ENCODE results near the gene PDCD6IP.
"Not testable (repeated sequence)": the region's sequence is repeated elsewhere in the genome, so short reads cannot be mapped to it uniquely, and the experiment has no call there.

PDCD6IP gene, protein sequence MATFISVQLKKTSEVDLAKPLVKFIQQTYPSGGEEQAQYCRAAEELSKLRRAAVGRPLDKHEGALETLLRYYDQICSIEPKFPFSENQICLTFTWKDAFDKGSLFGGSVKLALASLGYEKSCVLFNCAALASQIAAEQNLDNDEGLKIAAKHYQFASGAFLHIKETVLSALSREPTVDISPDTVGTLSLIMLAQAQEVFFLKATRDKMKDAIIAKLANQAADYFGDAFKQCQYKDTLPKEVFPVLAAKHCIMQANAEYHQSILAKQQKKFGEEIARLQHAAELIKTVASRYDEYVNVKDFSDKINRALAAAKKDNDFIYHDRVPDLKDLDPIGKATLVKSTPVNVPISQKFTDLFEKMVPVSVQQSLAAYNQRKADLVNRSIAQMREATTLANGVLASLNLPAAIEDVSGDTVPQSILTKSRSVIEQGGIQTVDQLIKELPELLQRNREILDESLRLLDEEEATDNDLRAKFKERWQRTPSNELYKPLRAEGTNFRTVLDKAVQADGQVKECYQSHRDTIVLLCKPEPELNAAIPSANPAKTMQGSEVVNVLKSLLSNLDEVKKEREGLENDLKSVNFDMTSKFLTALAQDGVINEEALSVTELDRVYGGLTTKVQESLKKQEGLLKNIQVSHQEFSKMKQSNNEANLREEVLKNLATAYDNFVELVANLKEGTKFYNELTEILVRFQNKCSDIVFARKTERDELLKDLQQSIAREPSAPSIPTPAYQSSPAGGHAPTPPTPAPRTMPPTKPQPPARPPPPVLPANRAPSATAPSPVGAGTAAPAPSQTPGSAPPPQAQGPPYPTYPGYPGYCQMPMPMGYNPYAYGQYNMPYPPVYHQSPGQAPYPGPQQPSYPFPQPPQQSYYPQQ
- 84.3 to 137 (median 117) reads per million in 4 donors for total RNA-seq

DNA sequence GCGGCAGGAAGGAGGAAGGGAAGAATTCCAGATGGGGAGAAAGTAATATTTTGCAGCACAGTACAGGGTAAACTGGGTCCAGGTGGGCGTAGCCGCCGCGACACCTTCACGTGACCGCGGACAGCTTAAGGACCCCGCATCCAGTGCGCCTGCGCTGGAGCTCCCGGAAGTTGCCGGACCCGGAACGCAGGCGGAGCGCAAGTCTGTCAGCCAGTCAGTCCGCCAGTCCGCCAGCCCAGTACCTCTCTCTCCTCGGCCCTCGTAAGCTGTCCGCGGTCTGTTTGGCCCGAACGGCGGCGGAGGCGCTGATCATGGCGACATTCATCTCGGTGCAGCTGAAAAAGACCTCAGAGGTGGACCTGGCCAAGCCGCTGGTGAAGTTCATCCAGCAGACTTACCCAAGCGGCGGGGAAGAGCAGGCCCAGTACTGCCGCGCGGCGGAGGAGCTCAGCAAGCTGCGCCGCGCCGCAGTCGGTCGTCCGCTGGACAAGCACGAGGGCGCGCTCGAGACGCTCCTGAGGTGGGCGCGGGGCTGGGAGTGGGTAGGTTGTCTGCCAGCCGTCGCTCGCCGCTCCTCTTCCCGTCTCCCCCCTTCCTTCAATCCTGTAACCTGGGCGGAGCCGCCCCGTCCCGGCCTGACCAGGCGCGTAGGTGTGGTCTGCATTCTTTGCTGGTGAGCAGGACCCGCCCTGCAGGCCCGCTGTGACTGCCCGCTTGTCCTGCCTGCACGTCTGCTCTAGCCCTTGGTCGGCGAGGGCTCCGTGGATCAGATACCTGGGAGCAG, at the start of gene PDCD6IP:
Gene PDCD6IP, plus strand, starts transcription at position 213 of the 784 bp plus-strand sequence. Its CDS starts 99 bp downstream, at position 312.
- DNase-seq: peak; percentile 77 to 93 (median 83)

DNA sequence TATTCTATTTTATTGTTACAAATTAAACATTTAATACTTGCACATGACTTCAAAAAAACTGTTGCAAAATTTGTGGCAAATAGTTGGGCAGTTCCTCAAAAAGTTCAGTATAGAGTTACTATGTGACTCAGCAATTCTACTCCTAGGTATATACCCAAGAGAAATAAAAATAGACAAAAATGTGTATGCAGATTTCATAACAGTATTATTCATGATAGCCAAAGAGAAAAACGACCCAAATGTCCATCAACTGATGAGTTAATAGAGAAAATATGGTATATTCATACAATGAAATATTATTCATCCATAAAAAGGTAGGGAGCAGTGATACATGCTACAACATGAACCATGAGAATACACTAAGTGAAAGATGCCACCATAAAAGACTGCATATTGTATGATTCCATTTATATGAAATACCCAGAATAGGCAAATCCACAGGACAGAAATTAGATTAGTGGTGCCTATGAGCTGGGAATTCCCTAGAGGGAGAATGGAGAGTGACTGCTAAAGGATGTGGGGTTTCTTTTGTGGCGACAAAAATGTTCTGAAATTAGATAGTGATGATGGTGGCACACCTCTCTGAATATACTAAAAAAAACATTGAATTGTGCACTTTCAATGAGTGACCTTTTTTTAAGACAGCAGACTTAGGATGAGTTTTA, 48.8 kb upstream of the PDCD6IP start:
- no peak for DNase-seq

DNA sequence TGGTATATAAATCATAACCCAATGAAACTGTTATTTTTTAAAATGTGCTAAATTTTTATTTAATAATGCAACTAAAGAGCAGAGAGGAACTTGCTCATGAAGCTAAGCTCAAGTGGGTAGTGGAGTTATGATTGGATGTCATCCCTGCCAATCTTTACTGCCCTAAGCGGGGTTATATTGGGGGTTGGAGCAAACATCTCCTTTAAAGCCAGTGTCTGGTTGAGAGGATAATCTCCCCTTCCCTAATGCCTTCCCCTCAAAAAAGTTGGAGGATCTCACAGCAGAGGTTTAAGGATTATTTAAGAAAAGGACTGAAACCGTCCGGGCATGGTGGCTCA, 48.2 kb upstream of the PDCD6IP start:
- DNase-seq: no peak

DNA sequence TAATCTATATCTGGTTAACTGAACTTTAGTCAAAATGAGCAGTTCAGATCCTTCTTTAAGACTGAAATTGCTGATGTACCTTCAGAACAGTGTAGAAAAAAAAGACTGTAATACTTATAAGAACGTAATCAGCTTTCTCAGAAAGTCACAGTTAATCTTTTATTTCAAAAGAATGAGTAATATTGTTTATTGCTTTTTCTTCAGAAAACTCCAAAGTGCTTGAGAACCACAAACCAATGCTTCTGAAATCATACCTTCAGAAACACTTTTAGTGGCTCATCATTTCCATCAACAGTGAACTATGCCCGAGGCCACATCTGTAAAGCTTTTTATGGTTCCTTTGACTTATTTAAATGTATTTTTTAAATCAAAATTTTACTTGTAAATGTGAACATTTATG, 47.1 kb upstream of the PDCD6IP start:
- peak in 1 of 5 donors; percentile 20 for DNase-seq

DNA sequence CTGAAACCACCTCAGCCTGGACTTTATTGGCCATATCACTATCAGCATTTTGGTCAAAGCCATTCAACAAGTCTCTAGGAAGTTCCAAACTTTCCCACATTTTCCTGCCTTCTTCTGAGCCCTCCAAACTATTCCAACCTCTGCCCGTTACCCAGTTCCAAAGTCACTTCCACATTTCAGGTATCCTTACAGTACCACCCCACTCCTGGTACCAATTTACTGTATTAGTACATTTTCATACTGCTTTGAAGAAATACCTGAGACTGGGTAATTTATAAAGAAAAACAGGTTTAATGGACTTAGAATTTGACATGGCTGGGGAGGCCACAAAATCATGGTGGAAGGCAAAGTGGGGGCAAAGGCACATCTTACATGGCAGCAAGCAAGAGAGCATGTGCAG, 44.0 kb upstream of the PDCD6IP start:
- not testable (repeated sequence) for DNase-seq

DNA sequence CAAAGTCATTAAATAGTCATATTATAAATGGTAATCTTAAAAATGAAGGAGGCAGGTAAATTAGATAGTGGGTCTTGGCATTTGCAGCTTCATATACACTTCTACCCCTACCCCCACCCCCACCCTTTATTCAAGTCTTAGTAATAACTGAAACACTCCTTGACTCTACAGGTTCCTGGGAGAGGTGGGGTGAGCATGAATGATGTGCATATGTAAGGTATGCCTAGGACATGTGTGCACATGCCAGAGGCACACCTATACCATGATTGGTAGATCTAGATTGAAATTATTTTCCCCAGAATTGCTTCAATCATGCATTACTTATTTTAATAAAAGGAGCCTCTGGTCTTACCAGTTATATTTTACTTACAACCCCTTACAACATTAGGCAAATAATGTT, 40.1 kb upstream of the PDCD6IP start:
- no peak for DNase-seq

DNA sequence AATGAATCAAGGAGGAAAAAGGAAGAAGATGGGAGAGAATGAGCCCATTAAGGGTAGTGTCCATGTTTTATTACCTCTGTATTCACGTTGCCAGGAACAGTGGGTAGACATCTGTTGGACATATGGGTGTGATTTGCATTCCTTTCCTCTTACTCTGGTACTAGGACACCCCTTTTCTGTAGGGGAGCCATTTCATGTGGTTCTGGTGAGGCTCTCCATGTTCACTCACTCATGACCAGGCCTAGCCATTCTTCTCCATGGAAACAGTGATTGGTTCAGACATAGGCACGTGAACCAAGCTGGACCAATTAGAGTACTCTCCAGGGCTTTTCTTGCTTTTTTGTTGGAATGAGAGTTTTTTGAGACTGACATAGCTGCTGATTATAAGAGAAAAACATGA, 39.6 kb upstream of the PDCD6IP start:
- DNase-seq: no peak

DNA sequence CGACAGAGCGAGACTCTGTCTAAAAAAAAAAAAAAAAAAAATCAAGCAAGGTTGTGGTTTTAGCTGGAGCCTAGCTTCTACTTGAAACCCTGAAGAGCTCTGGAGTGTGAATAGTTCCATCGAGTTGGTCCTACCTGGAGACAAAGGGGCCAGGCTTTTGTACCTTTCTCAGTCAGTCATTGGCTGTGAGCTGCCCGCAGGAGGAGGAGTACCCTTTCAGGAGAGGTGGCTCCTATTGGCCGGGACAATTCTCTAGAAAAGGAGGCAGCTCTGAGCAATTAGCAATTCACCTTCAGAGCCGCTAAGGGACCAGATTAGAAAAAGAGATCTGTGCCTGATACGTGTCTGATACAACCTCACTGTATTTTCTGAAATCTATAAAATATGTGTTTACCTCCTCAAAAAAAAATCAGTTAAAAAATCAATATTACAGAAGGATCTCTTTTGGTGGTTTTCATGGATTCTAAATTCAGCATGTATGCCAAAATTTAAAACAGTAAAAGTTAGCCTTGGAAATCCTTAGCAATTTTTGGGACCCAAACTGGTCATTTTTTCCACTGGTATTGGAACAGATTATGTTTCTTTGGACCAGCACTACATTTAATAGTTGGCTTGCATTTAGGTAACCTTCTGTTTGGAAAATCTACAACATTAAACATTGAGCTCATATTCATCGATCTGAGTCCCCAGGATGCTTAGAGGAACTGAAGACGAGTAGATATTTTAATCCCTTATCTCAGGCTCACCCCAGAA, 29.7 kb upstream of the PDCD6IP start:
- no peak for DNase-seq

DNA sequence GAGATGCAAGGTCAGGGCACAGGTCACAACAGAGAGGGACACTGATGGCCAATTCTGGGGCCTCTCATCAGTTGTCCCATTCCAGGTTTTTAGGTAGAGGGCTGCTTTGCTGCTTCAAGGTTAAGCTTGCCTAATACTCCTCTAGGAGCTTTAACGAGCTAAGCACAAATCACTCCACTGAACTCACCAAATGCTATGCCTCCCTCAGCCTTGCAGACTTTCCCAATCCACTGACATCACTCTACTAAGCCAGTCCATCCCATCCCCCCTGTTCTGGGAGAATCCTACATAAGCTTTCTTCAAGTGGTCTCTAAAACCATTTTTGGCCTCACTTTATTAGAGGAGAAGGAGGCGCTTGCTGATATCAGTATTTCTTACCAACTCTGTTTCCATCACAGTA, 24.8 kb upstream of the PDCD6IP start:
- DNase-seq: no peak

DNA sequence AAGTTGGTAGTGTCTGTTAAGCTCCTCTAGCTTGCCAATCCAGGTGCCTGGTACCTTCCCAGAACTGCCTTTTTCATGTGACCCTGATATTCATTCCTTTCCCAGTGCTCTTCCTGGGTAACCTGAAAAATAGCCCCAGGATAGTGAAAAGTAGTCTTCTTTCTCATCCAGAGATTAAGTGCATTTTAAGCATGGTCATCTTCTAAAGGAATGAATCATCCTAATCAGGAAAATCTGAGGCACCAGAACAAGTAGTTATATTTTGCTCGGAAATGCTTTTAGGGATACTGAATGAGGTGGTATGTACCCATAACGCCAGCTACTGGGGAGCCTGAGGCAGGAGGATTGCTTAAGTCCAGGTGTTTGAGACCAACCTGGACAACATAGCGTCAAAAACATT, 23.1 kb upstream of the PDCD6IP start:
- no peak for DNase-seq

DNA sequence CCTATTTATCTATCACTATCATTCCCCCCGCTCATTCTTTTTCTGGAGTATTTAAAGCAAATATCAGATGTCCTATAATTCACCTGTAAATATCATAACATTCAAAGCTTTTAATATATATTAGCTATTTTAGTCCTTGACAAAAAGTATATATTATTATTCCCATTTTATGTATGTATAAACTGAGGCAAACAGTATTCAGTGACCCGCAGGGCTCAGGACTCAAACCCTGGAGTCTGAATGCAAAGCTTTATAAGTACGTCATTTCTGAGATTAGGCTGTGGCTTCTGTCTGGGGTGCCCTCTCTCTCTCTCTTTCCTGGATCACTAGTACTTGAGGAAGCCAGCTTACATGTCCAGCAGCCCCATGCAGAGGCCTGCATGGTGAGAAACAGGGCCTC, 20.4 kb upstream of the PDCD6IP start:
- no peak for DNase-seq

DNA sequence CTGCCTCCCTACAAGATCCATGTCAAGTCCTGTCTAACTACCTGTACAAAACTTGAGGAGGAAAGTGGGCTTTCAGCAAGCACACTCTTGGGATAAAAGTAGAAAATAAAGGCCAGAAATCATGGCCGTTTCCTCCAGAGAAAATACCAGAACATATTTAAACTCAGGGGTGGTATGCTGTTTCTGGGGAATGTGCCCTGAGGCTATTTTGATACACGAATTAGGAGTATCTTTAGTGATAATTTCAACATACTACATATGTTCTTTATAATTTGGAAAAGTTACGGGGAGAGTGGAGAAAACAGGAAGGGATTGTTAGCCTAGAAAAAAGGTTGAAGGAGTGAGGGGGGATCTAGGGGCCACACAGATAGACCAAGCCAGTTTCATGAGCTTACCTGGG, 18.7 kb upstream of the PDCD6IP start:
- no peak for DNase-seq

DNA sequence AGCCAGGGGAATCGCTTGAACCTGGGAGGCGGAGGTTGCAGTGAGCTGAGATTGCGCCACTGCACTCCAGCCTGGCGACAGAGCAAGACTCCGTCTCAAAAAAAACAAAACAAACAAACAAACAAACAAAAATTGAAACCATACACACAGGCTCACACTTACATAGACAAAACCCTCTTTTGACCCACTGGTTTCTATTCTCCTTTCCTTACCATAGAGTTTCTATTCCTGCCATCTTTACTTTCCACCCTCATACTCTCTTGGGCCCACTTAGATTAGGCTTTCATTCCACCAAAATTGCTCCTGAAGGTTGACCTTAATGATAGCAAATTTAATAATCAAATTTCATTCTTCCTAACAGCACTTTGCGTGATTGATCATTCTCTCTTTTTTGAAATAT, 17.0 kb upstream of the PDCD6IP start:
- not testable (repeated sequence) for DNase-seq

DNA sequence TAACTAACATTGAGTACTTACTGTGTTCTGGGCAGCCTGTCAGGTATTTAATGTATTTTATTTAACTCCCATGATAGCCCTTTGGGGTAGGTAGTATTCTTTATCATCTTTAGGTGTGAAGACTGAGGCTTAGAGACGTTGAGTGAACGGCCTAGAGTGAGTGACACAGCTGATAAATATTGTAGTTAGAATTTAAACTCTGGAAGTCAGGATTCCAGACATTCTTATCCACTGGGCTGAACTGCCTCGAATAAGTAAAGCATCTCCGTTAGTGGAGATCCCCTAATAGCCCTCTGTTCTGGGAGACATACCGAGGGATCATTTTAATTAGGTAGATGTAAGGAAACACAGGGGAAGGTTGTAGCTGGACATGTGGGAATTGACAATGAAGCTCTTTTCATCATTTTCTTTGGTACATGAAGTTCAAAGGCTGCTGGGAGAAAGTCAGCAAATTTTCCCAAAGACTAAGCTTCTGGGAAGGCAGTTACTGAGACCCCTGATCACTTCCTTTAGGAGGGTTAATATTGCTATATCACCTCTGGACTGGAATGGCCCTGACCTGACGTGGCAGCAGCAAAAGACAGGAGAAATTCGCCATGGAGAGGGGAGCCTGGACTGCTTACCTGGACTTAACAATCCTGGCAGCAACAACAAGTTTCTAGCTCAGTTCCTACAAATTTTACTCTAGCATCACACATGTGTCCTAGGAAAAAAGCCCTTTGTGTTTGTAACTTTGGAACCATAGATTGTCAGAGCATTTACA, 11.7 kb upstream of the PDCD6IP start:
- DNase-seq: no peak

DNA sequence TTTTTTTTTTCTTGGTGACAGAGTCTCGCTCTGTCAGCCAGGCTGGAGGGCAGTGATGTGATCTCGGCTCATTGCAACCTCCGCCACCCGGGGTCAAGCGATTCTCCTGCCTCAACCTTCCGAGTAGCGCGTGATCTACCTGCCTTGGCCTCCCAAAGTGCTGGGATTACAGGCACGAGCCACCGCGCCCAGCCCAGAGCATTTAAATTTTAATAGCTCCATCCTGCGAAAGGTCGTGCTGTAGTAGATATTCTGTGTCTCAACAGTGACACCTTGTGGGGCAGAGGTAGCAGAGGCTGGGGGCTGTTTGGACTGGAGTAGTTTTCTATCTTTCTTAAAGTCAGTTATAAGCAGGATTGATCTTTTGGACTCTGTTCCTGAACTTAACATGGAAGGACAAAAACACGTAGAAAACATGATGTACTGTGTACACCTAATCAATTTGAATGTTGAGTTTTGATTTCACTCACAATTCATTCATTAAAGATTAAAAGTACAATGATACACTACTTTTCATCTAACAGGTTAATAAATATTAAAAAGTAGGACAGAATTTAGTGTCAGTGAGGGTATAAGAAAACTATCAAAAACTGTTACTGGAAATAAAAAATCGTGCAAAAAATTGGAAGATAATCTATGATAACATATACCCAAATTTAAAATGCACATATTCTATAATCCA, 11.0 kb upstream of the PDCD6IP start:
- peak; percentile 13 to 63 (median 37) for DNase-seq

DNA sequence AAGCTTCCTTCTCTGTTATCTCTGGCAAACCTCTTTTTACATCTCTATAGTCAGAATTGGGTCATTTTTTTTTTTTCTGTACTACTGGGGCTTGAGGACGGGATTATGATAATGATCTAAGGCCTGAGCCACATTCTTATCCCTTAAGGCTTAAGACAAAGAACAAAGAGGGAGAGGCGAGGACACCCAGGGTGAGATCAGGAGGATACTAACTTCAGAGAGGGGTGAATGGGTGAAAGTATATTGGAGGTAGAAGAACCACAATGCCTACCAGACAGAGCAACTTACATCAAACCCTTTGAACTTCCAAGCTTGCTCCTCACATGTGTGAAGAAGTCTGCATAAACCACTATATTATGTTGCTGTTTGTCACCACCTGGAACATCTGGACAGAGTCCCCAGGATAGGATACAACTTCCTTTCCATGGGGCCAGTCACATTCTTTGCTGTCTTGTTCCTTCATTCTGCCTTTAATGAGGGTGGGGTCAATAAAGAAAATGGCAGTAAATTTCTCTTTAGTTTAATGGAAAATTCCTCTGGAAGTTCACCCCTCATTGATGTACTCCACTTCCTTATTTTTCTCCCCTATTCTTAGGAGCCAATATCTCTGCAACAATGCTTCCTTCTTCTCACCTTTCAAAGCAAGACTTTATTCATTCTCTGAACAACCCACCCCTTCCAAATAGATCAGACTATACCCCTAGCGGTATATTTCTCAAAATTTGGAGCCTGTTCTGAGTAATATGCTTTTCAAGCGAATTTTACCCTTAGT, 9.1 kb upstream of the PDCD6IP start:
- no peak for DNase-seq

DNA sequence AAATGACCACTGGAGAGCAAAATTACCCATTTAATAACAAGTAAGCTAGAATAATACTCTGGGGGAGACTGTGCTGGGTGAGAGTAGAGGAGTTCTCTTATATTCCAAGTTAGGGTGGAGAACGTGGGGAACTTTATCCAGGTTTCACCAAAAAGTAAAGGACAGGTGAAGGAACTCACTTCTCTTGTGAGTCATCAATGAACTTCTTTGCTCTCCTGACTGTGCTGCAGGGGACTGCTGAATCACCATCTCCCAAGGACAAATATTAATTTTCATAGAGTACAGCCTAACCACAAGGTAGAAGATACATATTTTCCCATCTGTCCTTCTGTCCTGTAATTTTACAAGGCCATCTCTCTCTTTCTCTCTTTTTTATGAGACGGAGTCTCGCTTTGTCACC, 8.3 kb upstream of the PDCD6IP start:
- no peak for DNase-seq

DNA sequence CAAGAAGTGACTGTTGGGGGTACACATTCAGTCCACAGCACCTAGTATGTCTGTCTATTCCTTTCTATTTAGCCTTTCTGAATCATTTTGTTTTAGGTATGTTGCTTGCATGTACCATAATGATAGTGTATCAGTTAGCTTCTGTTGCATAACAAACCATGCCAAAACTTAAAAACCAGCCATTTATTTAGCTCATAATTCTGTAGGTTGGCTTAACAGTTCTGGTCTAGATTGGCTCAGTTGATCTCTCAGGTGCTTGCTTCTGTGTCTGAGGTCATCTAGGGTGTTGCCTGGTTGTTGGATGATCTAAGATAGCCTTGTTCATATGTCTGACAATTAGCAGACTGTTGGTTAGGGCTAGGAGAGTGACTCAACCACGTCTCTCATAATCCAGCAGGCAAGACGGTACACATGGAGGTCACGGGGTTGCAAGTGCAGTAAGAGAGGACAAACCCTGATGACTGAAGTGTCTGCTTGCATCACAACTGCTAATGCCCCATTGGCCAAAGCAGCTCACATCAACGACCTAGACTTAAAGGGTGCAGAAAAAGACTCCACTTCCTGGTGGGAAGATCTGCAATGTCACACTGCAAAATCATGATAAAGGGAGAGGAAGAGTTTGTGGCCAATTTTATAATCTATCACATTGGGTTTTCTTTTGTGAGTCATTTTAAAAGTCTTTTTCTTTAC, 6.8 kb upstream of the PDCD6IP start:
- peak in 1 of 5 donors; percentile 10 for DNase-seq

All from T-helper 1 cell (primary cell).